ENCODE results near the gene TEF. TPM values are rescaled to one million over a fixed set of nuclear protein-coding genes. Genes with fewer than 3 reads are reported as not detected.
A peak's percentile ranks its signal among the peaks of the same experiment; 100 is the strongest.

Gene TEF
- polyA plus RNA-seq, 1 experiment, result 28.7 TPM

DNA sequence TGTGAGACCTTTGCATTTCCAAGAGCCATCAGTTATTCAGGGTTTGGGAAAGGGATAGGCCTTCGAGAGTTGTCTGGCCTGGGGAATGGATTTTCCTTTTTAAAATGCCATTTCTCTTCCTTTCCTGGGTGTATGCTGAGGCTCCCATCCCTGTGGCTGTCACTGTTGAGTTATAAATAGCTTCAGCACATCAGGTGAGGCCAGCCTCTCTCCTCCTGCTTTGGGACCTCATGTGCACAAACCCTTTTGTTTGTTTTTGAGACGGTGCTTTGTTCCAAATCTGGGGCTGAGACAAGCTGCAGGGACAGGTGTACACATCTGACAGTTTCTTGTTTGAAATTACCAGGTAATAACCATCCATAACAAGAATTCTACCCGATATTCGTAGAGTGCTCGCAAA is 1.3 kb downstream of the TEF start:
- ChIA-PET POLR2A (no interaction called here), CTCF (interaction anchor here (4.4 kb wide), 1 partner anchor 20 kb away, joined by 23 read pairs; no protein-coding TSS in a partner anchor)
- no peaks in the 10 kb centered on the region for H3K27me3 ChIP-seq (ENCODE audit: control insufficient read depth, insufficient read depth, low read length)
- H3K4me3 ChIP-seq (ENCODE audit: low read depth, low read length), result peak overlapping the region; percentile 70
- DNase-seq (ENCODE audit: low read depth), result no peak
- peaks cover 5% of the 10 kb centered on the region for H3K36me3 ChIP-seq (ENCODE audit: control insufficient read depth, insufficient read depth, low read length)
- TF ChIP-seq, protein P1, sequence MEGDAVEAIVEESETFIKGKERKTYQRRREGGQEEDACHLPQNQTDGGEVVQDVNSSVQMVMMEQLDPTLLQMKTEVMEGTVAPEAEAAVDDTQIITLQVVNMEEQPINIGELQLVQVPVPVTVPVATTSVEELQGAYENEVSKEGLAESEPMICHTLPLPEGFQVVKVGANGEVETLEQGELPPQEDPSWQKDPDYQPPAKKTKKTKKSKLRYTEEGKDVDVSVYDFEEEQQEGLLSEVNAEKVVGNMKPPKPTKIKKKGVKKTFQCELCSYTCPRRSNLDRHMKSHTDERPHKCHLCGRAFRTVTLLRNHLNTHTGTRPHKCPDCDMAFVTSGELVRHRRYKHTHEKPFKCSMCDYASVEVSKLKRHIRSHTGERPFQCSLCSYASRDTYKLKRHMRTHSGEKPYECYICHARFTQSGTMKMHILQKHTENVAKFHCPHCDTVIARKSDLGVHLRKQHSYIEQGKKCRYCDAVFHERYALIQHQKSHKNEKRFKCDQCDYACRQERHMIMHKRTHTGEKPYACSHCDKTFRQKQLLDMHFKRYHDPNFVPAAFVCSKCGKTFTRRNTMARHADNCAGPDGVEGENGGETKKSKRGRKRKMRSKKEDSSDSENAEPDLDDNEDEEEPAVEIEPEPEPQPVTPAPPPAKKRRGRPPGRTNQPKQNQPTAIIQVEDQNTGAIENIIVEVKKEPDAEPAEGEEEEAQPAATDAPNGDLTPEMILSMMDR (IDR thresholded peaks at IDR 0.05; ENCODE audit: insufficient read depth, low read depth, low read length), result no peak

DNA sequence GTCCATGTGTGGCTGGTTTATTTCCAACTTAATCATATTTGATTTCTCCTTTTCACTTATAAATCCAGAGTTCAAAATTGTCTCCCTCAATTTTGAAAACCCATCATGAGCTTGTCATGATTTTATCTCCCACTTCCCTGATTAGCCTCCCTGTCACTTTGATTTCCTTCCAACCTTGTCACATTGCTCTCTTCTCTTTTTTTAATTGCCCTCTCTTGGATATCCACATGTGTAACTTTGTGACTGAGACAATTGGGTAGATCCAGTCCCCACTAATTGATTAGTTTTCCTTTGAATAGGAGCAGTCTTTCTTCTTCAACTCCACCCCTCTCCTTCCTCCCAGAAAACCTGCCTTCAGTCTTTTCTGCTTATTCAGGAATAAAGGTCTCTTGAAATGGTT is 2.4 kb downstream of the TEF start:
- ChIA-PET POLR2A (no interaction called here), CTCF (interaction anchor here (4.4 kb wide), 1 partner anchor 19 kb away, joined by 23 read pairs; no protein-coding TSS in a partner anchor)
- no peaks in the 10 kb centered on the region for H3K27me3 ChIP-seq (ENCODE audit: control insufficient read depth, insufficient read depth, low read length)
- TF ChIP-seq, protein P1 (IDR thresholded peaks at IDR 0.05; ENCODE audit: insufficient read depth, low read depth, low read length), result no peak
- no peak for DNase-seq (ENCODE audit: low read depth)
- peaks cover 5% of the 10 kb centered on the region for H3K36me3 ChIP-seq (ENCODE audit: control insufficient read depth, insufficient read depth, low read length)
- no peak overlapping the region for H3K4me3 ChIP-seq (ENCODE audit: low read depth, low read length)

DNA sequence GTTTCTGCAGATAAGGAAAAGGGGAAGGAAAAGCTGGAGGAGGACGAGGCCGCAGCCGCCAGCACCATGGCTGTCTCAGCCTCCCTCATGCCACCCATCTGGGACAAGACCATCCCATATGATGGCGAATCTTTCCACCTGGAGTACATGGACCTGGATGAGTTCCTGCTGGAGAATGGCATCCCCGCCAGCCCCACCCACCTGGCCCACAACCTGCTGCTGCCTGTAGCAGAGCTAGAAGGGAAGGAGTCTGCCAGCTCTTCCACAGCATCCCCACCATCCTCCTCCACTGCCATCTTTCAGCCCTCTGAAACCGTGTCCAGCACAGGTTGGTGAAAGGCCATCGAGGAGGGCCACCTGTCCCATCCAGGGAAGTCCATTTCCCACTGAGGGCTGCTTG is 5.6 kb downstream of the TEF start:
- POLR2A ChIA-PET, result no interaction called here
- TF ChIP-seq, protein P1 (IDR thresholded peaks at IDR 0.05; ENCODE audit: insufficient read depth, low read depth, low read length), result no peak
- no peak overlapping the region for H3K4me3 ChIP-seq (ENCODE audit: low read depth, low read length)
- peaks cover 8% of the 10 kb centered on the region for H3K36me3 ChIP-seq (ENCODE audit: control insufficient read depth, insufficient read depth, low read length)
- H3K27me3 ChIP-seq (ENCODE audit: control insufficient read depth, insufficient read depth, low read length), result no peaks in the 10 kb centered on the region
- no peak for DNase-seq (ENCODE audit: low read depth)
- CTCF ChIA-PET, result no interaction called here

DNA sequence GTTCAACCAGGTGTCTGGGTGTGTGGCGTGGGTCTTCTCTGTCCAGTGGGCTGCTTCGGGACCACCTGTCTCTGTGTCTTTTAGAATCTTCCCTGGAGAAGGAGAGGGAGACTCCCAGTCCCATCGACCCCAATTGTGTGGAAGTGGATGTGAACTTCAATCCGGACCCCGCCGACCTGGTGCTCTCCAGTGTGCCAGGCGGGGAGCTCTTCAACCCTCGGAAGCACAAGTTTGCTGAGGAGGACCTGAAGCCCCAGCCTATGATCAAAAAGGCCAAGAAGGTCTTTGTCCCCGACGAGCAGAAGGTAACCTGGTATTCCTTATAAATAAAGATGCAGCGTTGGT is 12.2 kb downstream of the TEF start:
- POLR2A ChIA-PET, result no interaction called here
- DNase-seq (ENCODE audit: low read depth), result no peak

DNA sequence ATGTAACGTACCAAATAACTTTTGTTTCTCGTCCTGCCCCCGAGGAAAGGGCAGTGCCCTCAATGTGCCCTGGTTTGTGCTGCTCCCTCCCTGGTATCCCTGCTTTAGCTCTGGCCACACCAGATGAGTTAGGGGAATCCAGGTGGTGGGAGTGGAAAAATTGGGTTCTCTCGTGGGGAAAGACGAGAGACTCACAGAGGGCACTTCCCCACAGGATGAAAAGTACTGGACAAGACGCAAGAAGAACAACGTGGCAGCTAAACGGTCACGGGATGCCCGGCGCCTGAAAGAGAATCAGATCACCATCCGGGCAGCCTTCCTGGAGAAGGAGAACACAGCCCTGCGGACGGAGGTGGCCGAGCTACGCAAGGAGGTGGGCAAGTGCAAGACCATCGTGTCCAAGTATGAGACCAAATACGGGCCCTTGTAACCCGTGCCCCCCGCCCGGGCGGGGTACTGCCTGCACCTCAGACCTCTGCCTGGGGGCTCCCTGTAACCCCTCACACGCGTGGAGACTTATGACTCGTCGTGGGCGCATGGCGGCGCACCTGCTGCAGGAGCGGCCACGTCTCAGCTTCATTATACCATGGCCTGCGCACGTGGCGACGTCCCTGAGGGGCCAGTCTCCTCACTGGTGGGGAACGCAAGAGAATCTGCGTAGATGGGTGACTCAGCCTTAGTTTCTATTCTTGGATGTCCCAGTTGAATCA is 13.9 kb downstream of the TEF start:
- TF ChIP-seq, protein P1 (IDR thresholded peaks at IDR 0.05; ENCODE audit: insufficient read depth, low read depth, low read length), result no peak
- H3K36me3 ChIP-seq (ENCODE audit: control insufficient read depth, insufficient read depth, low read length), result peaks cover 32% of the 10 kb centered on the region
- no peak for DNase-seq (ENCODE audit: low read depth)
- H3K27me3 ChIP-seq (ENCODE audit: control insufficient read depth, insufficient read depth, low read length), result no peaks in the 10 kb centered on the region
- ChIA-PET CTCF (interaction anchor here (3.2 kb wide), 1 partner anchor 8 kb away, joined by 12 read pairs; no protein-coding TSS in a partner anchor), POLR2A (no interaction called here)
- H3K4me3 ChIP-seq (ENCODE audit: low read depth, low read length), result no peak overlapping the region

More for the DNA sequence above, 12.2 kb downstream of the TEF start:
- peaks cover 32% of the 10 kb centered on the region for H3K36me3 ChIP-seq (ENCODE audit: control insufficient read depth, insufficient read depth, low read length)
- no peaks in the 10 kb centered on the region for H3K27me3 ChIP-seq (ENCODE audit: control insufficient read depth, insufficient read depth, low read length)
- CTCF ChIA-PET, result interaction anchor here (3.2 kb wide), 1 partner anchor 10 kb away, joined by 12 read pairs; no protein-coding TSS in a partner anchor
- TF ChIP-seq, protein P1 (IDR thresholded peaks at IDR 0.05; ENCODE audit: insufficient read depth, low read depth, low read length), result no peak
- no peak overlapping the region for H3K4me3 ChIP-seq (ENCODE audit: low read depth, low read length)

All from BJ (cell line).